Measurements from ENCODE around the gene CIRBP. TPM values are rescaled to one million over a fixed set of nuclear protein-coding genes. Genes with fewer than 3 reads are reported as not detected.

CIRBP gene
- total and polyA plus RNA-seq, 9 of the 15 experiments (the other 6 are each of a cell fraction or from before 2014, with no cell fraction given), result 20.5 to 327 (median 176) TPM

DNA sequence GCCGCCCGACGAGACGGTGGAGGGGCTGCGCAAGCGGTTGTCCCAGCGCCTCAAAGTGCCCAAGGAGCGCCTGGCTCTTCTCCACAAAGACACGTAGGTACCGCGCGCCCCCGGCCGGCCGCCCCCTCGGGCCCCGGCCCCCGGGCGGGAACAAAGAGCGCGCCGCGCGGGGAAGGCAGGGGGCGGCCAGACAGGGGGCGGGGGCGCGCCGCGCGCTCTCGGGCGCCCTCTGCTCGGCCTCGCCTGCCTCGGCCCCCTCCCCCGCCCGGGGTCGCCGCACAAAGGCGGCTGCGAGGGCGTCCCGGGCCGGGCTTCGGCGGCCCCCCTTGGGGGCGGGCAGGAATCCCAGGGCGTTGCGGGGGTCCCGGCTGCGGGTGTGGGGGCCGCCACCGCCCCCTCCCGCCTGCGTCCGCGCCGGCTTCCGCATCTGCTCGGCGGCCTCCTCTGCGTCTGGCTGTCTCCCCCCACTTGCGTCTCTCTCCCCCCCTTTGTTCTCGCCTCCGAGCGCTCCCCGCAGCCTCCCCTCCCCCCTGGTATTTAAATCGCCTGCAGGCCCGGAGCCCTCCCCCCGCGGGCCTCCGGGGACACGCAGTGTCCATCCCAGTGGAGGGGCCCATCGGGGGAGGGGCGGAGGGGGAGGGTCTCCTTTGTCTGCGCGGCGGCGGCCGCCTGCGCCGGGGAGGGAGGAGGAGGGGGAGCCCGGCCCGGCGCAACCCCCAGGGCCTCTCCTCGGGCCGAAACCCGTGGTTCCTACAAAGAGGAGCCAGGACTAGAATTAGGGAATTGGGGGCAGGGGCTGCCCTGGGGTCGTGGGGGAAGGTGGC is 18.5 kb upstream of the CIRBP start (continued):
- peak; percentile 80 for TF ChIP-seq PCBP1 (IDR thresholded peaks at IDR 0.05; ENCODE audit: low read depth, low read length, poor library complexity, severe bottlenecking)
- TF ChIP-seq, protein P1, sequence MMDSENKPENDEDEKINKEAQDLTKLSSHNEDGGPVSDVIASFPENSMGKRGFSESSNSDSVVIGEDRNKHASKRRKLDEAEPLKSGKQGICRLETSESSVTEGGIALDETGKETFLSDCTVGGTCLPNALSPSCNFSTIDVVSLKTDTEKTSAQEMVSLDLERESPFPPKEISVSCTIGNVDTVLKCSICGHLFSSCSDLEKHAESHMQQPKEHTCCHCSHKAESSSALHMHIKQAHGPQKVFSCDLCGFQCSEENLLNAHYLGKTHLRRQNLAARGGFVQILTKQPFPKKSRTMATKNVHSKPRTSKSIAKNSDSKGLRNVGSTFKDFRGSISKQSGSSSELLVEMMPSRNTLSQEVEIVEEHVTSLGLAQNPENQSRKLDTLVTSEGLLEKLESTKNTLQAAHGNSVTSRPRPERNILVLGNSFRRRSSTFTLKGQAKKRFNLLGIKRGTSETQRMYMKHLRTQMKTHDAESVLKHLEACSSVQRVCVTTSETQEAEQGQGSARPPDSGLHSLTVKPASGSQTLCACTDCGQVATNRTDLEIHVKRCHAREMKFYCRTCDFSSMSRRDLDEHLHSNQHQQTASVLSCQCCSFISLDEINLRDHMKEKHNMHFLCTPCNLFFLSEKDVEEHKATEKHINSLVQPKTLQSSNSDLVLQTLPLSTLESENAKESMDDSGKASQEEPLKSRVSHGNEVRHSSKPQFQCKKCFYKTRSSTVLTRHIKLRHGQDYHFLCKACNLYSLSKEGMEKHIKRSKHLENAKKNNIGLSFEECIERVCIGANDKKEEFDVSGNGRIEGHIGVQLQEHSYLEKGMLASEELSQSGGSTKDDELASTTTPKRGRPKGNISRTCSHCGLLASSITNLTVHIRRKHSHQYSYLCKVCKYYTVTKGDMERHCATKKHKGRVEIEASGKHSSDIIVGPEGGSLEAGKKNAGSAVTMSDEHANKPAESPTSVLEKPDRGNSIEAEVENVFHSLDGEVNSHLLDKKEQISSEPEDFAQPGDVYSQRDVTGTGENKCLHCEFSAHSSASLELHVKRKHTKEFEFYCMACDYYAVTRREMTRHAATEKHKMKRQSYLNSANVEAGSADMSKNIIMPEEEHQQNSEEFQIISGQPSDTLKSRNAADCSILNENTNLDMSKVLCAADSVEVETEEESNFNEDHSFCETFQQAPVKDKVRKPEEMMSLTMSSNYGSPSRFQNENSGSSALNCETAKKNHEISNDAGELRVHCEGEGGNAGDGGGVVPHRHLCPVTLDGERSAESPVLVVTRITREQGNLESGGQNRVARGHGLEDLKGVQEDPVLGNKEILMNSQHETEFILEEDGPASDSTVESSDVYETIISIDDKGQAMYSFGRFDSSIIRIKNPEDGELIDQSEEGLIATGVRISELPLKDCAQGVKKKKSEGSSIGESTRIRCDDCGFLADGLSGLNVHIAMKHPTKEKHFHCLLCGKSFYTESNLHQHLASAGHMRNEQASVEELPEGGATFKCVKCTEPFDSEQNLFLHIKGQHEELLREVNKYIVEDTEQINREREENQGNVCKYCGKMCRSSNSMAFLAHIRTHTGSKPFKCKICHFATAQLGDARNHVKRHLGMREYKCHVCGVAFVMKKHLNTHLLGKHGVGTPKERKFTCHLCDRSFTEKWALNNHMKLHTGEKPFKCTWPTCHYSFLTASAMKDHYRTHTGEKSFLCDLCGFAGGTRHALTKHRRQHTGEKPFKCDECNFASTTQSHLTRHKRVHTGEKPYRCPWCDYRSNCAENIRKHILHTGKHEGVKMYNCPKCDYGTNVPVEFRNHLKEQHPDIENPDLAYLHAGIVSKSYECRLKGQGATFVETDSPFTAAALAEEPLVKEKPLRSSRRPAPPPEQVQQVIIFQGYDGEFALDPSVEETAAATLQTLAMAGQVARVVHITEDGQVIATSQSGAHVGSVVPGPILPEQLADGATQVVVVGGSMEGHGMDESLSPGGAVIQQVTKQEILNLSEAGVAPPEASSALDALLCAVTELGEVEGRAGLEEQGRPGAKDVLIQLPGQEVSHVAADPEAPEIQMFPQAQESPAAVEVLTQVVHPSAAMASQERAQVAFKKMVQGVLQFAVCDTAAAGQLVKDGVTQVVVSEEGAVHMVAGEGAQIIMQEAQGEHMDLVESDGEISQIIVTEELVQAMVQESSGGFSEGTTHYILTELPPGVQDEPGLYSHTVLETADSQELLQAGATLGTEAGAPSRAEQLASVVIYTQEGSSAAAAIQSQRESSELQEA (IDR thresholded peaks at IDR 0.05; ENCODE audit: low read depth), result no peak
- TF ChIP-seq, protein P2, sequence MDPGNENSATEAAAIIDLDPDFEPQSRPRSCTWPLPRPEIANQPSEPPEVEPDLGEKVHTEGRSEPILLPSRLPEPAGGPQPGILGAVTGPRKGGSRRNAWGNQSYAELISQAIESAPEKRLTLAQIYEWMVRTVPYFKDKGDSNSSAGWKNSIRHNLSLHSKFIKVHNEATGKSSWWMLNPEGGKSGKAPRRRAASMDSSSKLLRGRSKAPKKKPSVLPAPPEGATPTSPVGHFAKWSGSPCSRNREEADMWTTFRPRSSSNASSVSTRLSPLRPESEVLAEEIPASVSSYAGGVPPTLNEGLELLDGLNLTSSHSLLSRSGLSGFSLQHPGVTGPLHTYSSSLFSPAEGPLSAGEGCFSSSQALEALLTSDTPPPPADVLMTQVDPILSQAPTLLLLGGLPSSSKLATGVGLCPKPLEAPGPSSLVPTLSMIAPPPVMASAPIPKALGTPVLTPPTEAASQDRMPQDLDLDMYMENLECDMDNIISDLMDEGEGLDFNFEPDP (CRISPR knock-in tag; IDR thresholded peaks at IDR 0.05), result no peak
- no peak; the same call in 1 of the 2 replicates for TF ChIP-seq TCF7 (IDR thresholded peaks at IDR 0.05; ENCODE audit: borderline replicate concordance)
- TF ChIP-seq, protein P3, sequence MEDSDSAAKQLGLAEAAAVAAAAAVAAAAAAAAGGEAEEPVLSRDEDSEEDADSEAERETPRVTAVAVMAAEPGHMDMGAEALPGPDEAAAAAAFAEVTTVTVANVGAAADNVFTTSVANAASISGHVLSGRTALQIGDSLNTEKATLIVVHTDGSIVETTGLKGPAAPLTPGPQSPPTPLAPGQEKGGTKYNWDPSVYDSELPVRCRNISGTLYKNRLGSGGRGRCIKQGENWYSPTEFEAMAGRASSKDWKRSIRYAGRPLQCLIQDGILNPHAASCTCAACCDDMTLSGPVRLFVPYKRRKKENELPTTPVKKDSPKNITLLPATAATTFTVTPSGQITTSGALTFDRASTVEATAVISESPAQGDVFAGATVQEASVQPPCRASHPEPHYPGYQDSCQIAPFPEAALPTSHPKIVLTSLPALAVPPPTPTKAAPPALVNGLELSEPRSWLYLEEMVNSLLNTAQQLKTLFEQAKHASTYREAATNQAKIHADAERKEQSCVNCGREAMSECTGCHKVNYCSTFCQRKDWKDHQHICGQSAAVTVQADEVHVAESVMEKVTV (CRISPR knock-in tag; IDR thresholded peaks at IDR 0.05), result no peak
- TF ChIP-seq PYGO2 (tag; IDR thresholded peaks at IDR 0.05), result no peak
- TF ChIP-seq SIN3B (IDR thresholded peaks at IDR 0.05; ENCODE audit: low read depth), result peak; percentile 56; the same call in 1 of the 2 replicates
- TF ChIP-seq, protein P4, sequence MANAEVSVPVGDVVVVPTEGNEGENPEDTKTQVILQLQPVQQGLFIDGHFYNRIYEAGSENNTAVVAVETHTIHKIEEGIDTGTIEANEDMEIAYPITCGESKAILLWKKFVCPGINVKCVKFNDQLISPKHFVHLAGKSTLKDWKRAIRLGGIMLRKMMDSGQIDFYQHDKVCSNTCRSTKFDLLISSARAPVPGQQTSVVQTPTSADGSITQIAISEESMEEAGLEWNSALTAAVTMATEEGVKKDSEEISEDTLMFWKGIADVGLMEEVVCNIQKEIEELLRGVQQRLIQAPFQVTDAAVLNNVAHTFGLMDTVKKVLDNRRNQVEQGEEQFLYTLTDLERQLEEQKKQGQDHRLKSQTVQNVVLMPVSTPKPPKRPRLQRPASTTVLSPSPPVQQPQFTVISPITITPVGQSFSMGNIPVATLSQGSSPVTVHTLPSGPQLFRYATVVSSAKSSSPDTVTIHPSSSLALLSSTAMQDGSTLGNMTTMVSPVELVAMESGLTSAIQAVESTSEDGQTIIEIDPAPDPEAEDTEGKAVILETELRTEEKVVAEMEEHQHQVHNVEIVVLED (CRISPR knock-in tag; IDR thresholded peaks at IDR 0.05), result peak; percentile 34; the same call in 1 of the 2 replicates
- no peak for TF ChIP-seq STAT5B (CRISPR knock-in tag; IDR thresholded peaks at IDR 0.05)
- TF ChIP-seq ZFPM2 (CRISPR knock-in tag; IDR thresholded peaks at IDR 0.05), result no peak
- TF ChIP-seq MEF2D (tag; conservative IDR thresholded peaks at IDR 0.05; ENCODE audit: low read depth), result no peak
- no peak for TF ChIP-seq PRMT5 (CRISPR knock-in tag; IDR thresholded peaks at IDR 0.05)
- TF ChIP-seq PCBP2 (IDR thresholded peaks at IDR 0.05; ENCODE audit: low read depth, low read length, poor library complexity, severe bottlenecking), result no peak
- TF ChIP-seq GABPB1 (CRISPR knock-in tag; IDR thresholded peaks at IDR 0.05), result no peak

Data from K562 (cell line).